DOHH2 (cell line): Measurements from ENCODE around the gene EFEMP1.

Experiments used
- H3F3A ChIP-seq: fragments of 200-600 bp; sonication (generic), shearing (Covaris generic); 2 replicates; pipeline ENCODE4 v1.6.0; 2016; ENCODE audit warnings: antibody characterized with exemption, mild to moderate bottlenecking; ENCODE audit not compliant: control insufficient read depth, insufficient read depth
- H3K27ac ChIP-seq: fragments of 200-600 bp; sonication (generic); 2 replicates; pipeline ENCODE4 v1.5.1; 2014; ENCODE audit warnings: low read depth, mild to moderate bottlenecking, low read length, moderate library complexity
- H3K27me3 ChIP-seq: fragments of 200-600 bp; sonication (generic); 2 replicates; pipeline ENCODE4 v1.6.1; 2014; ENCODE audit warnings: mild to moderate bottlenecking, low read length, mixed read lengths; ENCODE audit not compliant: control insufficient read depth
- H3K36me3 ChIP-seq: fragments of 200-600 bp; sonication (generic); 2 replicates; pipeline ENCODE4 v1.6.1; 2014; ENCODE audit warnings: mild to moderate bottlenecking, low read length, moderate library complexity, mixed read lengths; ENCODE audit not compliant: control insufficient read depth
- H3K4me1 ChIP-seq: fragments of 200-600 bp; sonication (generic); 2 replicates; pipeline ENCODE4 v1.6.1; 2014; ENCODE audit warnings: mild to moderate bottlenecking, low read length, mixed read lengths; ENCODE audit not compliant: control insufficient read depth
- H3K4me2 ChIP-seq: fragments of 200-600 bp; sonication (generic); 2 replicates; pipeline ENCODE4 v1.6.0; 2014; ENCODE audit warnings: mild to moderate bottlenecking, low read length, moderate library complexity
- H3K4me3 ChIP-seq: fragments of 200-600 bp; sonication (generic); 2 replicates; pipeline ENCODE4 v1.5.1; 2014; ENCODE audit warnings: mild to moderate bottlenecking, low read length, mixed read lengths
- H3K79me2 ChIP-seq: fragments of 200-600 bp; sonication (generic); 2 replicates; pipeline ENCODE4 v1.6.1; 2014; ENCODE audit warnings: mild to moderate bottlenecking, low read length, mixed read lengths; ENCODE audit not compliant: control insufficient read depth
- H3K9me2 ChIP-seq: fragments of 200-600 bp; sonication (generic); replicated peaks from 2 replicates; pipeline ENCODE4 v1.6.1; 2014; ENCODE audit warnings: mild to moderate bottlenecking, low read length, mixed read lengths; ENCODE audit not compliant: control insufficient read depth
- H3K9me3 ChIP-seq: fragments of 200-600 bp; sonication (generic); 2 replicates; pipeline ENCODE4 v1.6.1; 2014; ENCODE audit warnings: antibody characterized with exemption, low read length, mixed read lengths; ENCODE audit not compliant: control insufficient read depth, insufficient read depth
- H4K20me1 ChIP-seq: fragments of 200-600 bp; sonication (generic); 2 replicates; pipeline ENCODE4 v1.6.0; 2014; ENCODE audit warnings: low read depth, mild to moderate bottlenecking, antibody characterized with exemption, low read length, moderate library complexity; ENCODE audit not compliant: control insufficient read depth, insufficient read depth
- EZH2phosphoT487 ChIP-seq: fragments of 200-600 bp; sonication (generic); IDR thresholded peaks from 2 replicates; pipeline ENCODE4 v1.6.1; 2017; ENCODE audit warnings: borderline replicate concordance, mild to moderate bottlenecking, antibody characterized with exemption, low read length, moderate library complexity, mixed read lengths
- TF ChIP-seq, protein P1 (sequence below): fragments of 200-600 bp; sonication (generic); IDR thresholded peaks from one replicate; pipeline ENCODE4 v1.5.1; 2014; ENCODE audit warnings: antibody characterized with exemption, mild to moderate bottlenecking, low read depth, low read length; ENCODE audit not compliant: poor library complexity, severe bottlenecking

The EFEMP1 gene

DNA sequence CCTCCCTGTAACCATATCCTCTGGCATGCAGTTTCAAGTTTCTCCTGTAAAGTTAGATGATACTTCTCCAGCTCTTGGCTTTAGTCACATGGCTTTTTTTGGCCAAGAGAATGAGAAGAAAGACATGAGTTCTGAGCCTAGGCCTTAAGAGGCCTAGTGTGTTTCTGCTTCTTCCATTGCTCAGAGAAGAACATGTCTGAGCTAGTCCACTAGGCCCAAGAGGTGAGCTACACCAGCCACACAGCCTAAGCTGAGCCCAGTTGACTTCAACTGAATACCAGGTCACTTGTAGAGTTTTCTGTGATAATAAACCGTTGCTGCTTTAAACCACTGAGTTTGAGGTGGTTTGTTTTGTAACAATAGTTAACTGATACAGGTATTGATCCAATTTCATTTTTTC, 19.9 kb upstream of the EFEMP1 start:
- Histone ChIP-seq H4K20me1 (no peaks in the 10 kb centered on the region; the same call in 1 of the 2 replicates), H3K4me2 (no peak overlapping the region), H3K9me2 (no peaks in the 10 kb centered on the region), H3K27ac (no peak overlapping the region), H3K36me3 (no peaks in the 10 kb centered on the region), H3K79me2 (no peaks in the 10 kb centered on the region), H3K27me3 (no peaks in the 10 kb centered on the region), H3F3A (no peaks in the 10 kb centered on the region), H3K9me3 (no peaks in the 10 kb centered on the region), H3K4me1 (no peaks in the 10 kb centered on the region), H3K4me3 (no peak overlapping the region)
- TF ChIP-seq EZH2phosphoT487 = no peak
- TF ChIP-seq, protein P1, sequence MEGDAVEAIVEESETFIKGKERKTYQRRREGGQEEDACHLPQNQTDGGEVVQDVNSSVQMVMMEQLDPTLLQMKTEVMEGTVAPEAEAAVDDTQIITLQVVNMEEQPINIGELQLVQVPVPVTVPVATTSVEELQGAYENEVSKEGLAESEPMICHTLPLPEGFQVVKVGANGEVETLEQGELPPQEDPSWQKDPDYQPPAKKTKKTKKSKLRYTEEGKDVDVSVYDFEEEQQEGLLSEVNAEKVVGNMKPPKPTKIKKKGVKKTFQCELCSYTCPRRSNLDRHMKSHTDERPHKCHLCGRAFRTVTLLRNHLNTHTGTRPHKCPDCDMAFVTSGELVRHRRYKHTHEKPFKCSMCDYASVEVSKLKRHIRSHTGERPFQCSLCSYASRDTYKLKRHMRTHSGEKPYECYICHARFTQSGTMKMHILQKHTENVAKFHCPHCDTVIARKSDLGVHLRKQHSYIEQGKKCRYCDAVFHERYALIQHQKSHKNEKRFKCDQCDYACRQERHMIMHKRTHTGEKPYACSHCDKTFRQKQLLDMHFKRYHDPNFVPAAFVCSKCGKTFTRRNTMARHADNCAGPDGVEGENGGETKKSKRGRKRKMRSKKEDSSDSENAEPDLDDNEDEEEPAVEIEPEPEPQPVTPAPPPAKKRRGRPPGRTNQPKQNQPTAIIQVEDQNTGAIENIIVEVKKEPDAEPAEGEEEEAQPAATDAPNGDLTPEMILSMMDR = no peak

DNA sequence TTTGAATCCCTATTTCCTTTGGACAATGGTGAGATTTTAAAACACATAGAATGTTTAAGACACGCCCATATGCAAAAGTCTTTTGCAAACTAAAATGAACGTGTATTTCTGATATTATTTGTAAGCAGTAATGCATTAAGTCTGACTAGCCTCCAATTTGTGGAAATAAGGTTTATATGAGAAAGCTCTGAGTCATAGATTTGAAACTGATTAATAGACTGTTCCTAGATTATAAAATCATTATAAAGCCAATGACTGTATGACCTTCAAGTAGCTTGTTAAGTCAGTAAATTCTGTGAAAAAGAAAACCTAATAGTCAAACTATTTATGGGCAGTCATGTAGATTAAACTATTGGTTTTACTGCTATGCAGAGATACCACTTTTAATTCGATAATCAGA, 12.8 kb upstream of the EFEMP1 start:
- Histone ChIP-seq H4K20me1 (no peaks in the 10 kb centered on the region; the same call in 1 of the 2 replicates), H3F3A (no peaks in the 10 kb centered on the region), H3K9me3 (no peaks in the 10 kb centered on the region), H3K9me2 (no peaks in the 10 kb centered on the region), H3K4me2 (no peak overlapping the region), H3K4me1 (no peaks in the 10 kb centered on the region), H3K79me2 (no peaks in the 10 kb centered on the region), H3K4me3 (no peak overlapping the region), H3K27ac (no peak overlapping the region), H3K36me3 (no peaks in the 10 kb centered on the region), H3K27me3 (peaks cover 2% of the 10 kb centered on the region; the same call in 1 of the 2 replicates)
- no peak for TF ChIP-seq EZH2phosphoT487
- TF ChIP-seq, protein P1 = no peak

DNA sequence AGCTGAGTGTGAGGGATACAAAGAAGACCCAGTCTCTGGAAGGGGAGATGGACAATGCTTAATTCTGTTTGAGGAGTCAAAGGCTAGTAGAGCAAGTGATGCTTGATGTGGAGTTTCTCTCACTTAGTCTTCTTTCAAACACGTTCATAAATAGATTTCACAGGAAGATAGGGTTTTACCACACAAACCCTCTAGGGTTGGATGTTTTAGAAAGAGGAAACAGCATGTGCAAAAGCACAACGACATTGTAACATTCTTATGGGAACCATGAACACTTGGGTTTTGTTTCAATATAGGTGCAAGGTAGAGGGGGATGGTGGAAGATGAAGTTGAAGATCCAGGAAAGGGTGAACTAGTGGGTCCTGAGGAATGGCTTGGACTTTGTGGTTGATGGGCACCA, 10.8 kb upstream of the EFEMP1 start:
- Histone ChIP-seq H3K9me3 (no peaks in the 10 kb centered on the region), H3K4me2 (no peak overlapping the region), H3K79me2 (no peaks in the 10 kb centered on the region), H3K27me3 (peaks cover 2% of the 10 kb centered on the region; the same call in 1 of the 2 replicates), H3K9me2 (no peaks in the 10 kb centered on the region), H3F3A (no peaks in the 10 kb centered on the region), H3K4me3 (no peak overlapping the region), H3K36me3 (no peaks in the 10 kb centered on the region), H4K20me1 (no peaks in the 10 kb centered on the region), H3K4me1 (no peaks in the 10 kb centered on the region), H3K27ac (no peak overlapping the region)
- no peak for TF ChIP-seq EZH2phosphoT487
- TF ChIP-seq, protein P1 = no peak

DNA sequence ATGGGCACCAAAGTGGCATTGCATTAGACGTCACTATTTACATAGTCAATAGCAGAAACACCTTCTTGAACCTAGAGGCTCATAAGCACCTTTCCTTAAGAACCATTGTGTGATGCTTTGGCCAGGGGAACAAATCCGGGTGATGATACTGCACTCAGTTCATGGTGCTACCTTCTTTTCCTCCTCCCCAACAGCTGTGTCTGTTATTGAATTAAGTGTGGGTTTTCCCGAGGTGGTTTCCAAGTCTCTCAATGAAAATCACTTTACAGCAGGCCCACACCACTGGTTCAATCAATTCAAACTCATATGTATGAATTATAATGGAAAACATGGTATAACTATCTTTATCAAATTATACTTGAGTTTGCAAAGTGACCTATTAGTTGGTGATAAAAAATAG, 9.3 kb upstream of the EFEMP1 start:
- peaks cover 2% of the 10 kb centered on the region; the same call in 1 of the 2 replicates for H3K27me3 ChIP-seq
- no peak for TF ChIP-seq EZH2phosphoT487
- no peaks in the 10 kb centered on the region for H4K20me1 ChIP-seq
- no peak overlapping the region for H3K27ac ChIP-seq
- no peaks in the 10 kb centered on the region for H3K4me1 ChIP-seq
- H3K4me3 ChIP-seq = no peak overlapping the region
- H3K4me2 ChIP-seq = no peak overlapping the region
- no peaks in the 10 kb centered on the region for H3F3A ChIP-seq
- no peaks in the 10 kb centered on the region for H3K36me3 ChIP-seq
- no peaks in the 10 kb centered on the region for H3K9me2 ChIP-seq
- no peaks in the 10 kb centered on the region for H3K9me3 ChIP-seq
- H3K79me2 ChIP-seq = no peaks in the 10 kb centered on the region
